ENCODE data around the gene OSBPL10.

OSBPL10 gene

DNA sequence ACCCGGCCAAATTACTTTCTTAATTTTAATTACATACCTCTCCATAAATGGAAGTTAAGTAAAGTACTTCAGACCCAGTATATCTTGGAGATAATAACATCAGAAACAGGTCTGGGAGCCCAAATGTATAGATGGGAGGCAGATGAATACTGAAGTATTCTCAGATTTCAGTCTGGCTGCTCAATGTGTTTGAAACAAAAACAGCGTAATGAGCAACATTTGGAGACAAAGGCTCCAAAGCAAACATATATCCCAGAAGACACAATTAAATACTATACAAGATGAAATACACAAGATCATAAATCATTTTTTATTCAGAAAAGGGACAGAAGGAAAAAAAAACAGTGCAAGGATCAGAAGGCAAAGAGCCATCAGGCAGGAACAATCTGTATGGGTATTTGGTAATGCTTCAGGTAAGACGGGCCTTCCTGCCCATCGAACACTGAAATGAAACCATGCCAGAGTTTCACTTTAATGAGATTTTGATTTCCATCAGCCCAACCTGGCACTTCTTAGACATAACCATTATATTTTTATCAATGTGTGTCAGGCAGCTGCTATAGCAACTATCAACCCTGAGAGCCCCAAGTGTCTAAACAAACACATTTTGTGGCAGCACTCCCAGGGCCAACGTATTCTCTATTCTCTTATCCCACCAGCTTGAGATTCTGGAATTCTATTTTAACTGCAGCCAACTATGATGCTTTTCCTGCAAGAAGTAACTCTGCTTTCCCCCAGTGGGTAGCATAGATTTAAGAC is 237.6 kb downstream of the OSBPL10 start:
- no peak overlapping the region for H3K4me3 ChIP-seq (replicated peaks; ENCODE audit: low read depth, low read length)
- DNase-seq (ENCODE audit: extremely low read depth, low read depth) = no peak
- TF ChIP-seq CTCF (IDR thresholded peaks at IDR 0.05; ENCODE audit: low read depth, low read length, missing control alignments) = no peak

DNA sequence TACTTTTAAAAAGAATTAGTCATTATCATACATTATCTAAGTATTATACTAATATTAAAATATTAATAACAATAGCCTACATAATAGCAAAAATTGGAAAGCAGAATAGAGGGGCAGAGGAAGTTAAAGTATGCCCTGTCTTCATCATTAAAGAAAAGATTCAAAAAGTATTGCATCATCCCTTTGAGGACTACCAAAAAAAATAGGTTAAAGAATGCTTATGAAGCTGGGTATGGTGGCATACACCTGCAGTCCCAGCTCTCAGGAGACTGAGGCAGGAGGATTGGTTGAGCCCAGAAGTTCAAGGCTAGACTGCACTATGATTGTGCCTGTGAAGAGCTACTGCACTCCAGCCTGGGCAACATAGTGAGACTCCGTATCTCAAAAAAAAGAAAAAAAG is 240.7 kb downstream of the OSBPL10 start:
- no peak for DNase-seq (ENCODE audit: extremely low read depth, low read depth)
- H3K4me3 ChIP-seq (replicated peaks; ENCODE audit: low read depth, low read length) = no peak overlapping the region
- TF ChIP-seq CTCF (IDR thresholded peaks at IDR 0.05; ENCODE audit: low read depth, low read length, missing control alignments) = no peak

DNA sequence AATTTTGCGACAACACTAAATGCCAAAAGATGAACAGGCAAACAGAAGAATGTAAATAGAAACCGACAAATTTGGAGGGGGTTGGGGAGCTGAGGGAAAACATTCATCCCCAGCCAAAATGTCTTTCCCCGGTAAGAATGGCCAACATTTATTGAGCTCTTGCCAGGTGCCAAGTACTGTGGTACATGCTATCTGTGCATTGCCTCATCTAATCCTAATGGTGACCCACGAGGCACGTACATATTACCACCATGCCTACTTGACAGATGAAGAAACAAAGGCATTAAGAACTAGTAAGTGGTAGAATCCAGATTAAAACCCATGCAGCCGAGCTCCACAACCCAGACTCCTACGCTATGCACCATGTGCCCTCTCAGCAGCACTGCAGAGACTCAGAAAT is 242.7 kb downstream of the OSBPL10 start:
- DNase-seq (ENCODE audit: extremely low read depth, low read depth) = no peak
- H3K4me3 ChIP-seq (replicated peaks; ENCODE audit: low read depth, low read length) = no peak overlapping the region
- TF ChIP-seq CTCF (IDR thresholded peaks at IDR 0.05; ENCODE audit: low read depth, low read length, missing control alignments) = no peak

DNA sequence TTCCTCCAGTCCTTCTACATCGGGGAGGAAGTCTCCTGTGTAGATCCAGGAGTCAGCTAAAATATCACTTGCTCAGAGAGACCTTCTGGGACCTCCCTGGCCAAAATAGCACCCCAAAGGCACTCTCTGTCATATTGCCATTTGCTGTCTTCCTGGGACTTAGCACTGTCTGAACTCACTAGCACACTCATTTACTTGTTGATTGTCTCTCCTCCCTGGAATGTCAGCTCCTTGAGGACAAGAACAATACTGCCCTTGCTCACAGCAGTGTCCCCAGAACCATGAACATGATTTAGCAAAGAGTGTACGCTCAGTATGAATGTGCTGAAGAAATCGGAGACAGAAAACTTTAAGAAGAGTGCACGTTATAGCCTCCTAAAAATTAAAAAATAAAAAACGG is 245.4 kb downstream of the OSBPL10 start:
- no peak overlapping the region for H3K4me3 ChIP-seq (replicated peaks; ENCODE audit: low read depth, low read length)
- DNase-seq (ENCODE audit: extremely low read depth, low read depth) = no peak
- TF ChIP-seq CTCF (IDR thresholded peaks at IDR 0.05; ENCODE audit: low read depth, low read length, missing control alignments) = no peak

DNA sequence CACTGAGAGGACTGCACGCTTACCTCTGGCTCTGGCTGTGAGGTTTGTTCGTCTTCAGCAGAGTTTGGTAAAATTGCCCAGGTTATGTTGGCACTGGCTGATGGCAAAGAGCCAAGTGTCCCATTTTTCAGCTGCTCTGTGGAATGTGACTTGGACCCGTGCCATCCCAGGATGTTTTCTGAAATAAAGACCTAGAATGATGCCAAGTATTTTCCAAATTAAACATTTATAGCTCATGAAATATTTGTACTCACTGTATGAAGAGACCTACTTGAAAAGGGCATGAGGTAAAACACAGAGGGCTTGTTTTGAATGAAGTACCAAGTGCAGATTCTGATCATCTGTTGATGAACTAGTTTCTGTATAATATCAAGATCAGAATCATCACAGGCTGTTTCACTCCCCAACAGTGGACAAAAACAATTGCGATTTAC is 247.8 kb downstream of the OSBPL10 start:
- TF ChIP-seq CTCF (IDR thresholded peaks at IDR 0.05; ENCODE audit: low read depth, low read length, missing control alignments) = no peak
- no peak for DNase-seq (ENCODE audit: extremely low read depth, low read depth)

GRCh38 chr3:31732548-31732947 is 248.5 kb downstream of the OSBPL10 start:
- no peak for DNase-seq (ENCODE audit: extremely low read depth, low read depth)
- no peak for TF ChIP-seq CTCF (IDR thresholded peaks at IDR 0.05; ENCODE audit: low read depth, low read length, missing control alignments)
- no peak overlapping the region for H3K4me3 ChIP-seq (replicated peaks; ENCODE audit: low read depth, low read length)

More for the DNA sequence above, 247.8 kb downstream of the OSBPL10 start:
- no peak overlapping the region for H3K4me3 ChIP-seq (replicated peaks; ENCODE audit: low read depth, low read length)

GRCh38 chr3:31729573-31729972 is 251.5 kb downstream of the OSBPL10 start:
- no peak for DNase-seq (ENCODE audit: extremely low read depth, low read depth)
- H3K4me3 ChIP-seq (replicated peaks; ENCODE audit: low read depth, low read length) = no peak overlapping the region
- no peak for TF ChIP-seq CTCF (IDR thresholded peaks at IDR 0.05; ENCODE audit: low read depth, low read length, missing control alignments)

All from HFF-Myc (cell line).